Body of pancreas (tissue), 4 donors: ENCODE data around the gene PRCP.

Source experiments
- POLR2A ChIP-seq, 3 donors: fragments of 450-650 bp; IDR thresholded peaks; one replicate each; pipeline ENCODE4 v1.6.1; 2016; ENCODE audit warnings: antibody characterized with exemption in 3 of 3, mild to moderate bottlenecking in 2 of 3
- TF ChIP-seq, protein P1 (sequence below), 7 experiments: fragments of 450-650 bp in 4 of 7; fragments of 200-600 bp in 3 of 7; sonication (generic) in 3 of 7; IDR thresholded peaks; one replicate each; pipeline ENCODE4 v1.5.1; 2016 to 2019; ENCODE audit warnings: antibody characterized with exemption in 7 of 7

DNA sequence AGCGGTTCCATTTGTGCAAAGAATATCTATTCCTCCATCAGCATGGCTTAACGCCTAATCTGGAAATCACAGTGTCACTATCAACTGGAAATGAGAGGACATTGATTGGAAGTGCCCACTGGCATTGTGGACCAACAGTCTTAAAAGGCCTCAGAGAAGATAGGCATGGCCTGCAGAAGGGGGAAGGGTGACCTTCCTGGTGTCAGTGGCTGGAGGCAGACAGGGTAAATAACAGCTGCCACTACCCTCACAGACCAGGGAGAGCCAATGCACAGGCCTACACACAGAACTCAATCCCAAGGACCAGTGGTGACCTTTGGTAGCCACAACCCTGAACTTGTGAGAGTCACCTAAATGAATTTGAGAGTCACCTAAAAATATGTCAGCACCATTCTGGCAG is 37.3 kb upstream of the PRCP start:
- no peak for TF ChIP-seq POLR2A (IDR thresholded peaks at IDR 0.05)
- TF ChIP-seq, protein P1, sequence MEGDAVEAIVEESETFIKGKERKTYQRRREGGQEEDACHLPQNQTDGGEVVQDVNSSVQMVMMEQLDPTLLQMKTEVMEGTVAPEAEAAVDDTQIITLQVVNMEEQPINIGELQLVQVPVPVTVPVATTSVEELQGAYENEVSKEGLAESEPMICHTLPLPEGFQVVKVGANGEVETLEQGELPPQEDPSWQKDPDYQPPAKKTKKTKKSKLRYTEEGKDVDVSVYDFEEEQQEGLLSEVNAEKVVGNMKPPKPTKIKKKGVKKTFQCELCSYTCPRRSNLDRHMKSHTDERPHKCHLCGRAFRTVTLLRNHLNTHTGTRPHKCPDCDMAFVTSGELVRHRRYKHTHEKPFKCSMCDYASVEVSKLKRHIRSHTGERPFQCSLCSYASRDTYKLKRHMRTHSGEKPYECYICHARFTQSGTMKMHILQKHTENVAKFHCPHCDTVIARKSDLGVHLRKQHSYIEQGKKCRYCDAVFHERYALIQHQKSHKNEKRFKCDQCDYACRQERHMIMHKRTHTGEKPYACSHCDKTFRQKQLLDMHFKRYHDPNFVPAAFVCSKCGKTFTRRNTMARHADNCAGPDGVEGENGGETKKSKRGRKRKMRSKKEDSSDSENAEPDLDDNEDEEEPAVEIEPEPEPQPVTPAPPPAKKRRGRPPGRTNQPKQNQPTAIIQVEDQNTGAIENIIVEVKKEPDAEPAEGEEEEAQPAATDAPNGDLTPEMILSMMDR (IDR thresholded peaks at IDR 0.05), result no peak
